GM19328 (cell line): ENCODE results near the gene ABLIM1.

Experiments
- ATAC-seq: cut with Tn5 transposase; IDR thresholded peaks from one replicate; pipeline ENCODE4 v1.9.1; 2021; ENCODE audit warnings: mild to moderate bottlenecking, moderate library complexity; ENCODE audit not compliant: unreplicated experiment

The ABLIM1 gene

GRCh38 chr10:114648368-114648767, 9.7 kb downstream of the ABLIM1 start:
- ATAC-seq = no peak

GRCh38 chr10:114647545-114648138, 10.4 kb downstream of the ABLIM1 start:
- no peak for ATAC-seq

GRCh38 chr10:114646426-114646825, 11.6 kb downstream of the ABLIM1 start:
- ATAC-seq = no peak

GRCh38 chr10:114645706-114646105, 12.4 kb downstream of the ABLIM1 start:
- ATAC-seq = no peak

GRCh38 chr10:114643158-114643557, 14.9 kb downstream of the ABLIM1 start:
- ATAC-seq = no peak

- ATAC-seq = no peak
Observed at GRCh38 chr10:114642729-114643128, 15.3 kb downstream of the ABLIM1 start.

GRCh38 chr10:114638821-114639625, 19.1 kb downstream of the ABLIM1 start:
- ATAC-seq = no peak

- no peak for ATAC-seq
Observed at GRCh38 chr10:114635797-114636550, 22.1 kb downstream of the ABLIM1 start.

- ATAC-seq = no peak
Observed at GRCh38 chr10:114635101-114635500, 23.0 kb downstream of the ABLIM1 start.

GRCh38 chr10:114634609-114634979, 23.5 kb downstream of the ABLIM1 start:
- ATAC-seq = no peak

- ATAC-seq = no peak
Observed at GRCh38 chr10:114632869-114633715, 25.0 kb downstream of the ABLIM1 start.

- peak; percentile 52 for ATAC-seq
Observed at GRCh38 chr10:114631666-114632417, 26.2 kb downstream of the ABLIM1 start.

GRCh38 chr10:114631090-114631665, 26.9 kb downstream of the ABLIM1 start:
- ATAC-seq = no peak

GRCh38 chr10:114629824-114630730, 28.0 kb downstream of the ABLIM1 start:
- no peak for ATAC-seq

GRCh38 chr10:114629083-114629823, 28.8 kb downstream of the ABLIM1 start:
- no peak for ATAC-seq

- no peak for ATAC-seq
Observed at GRCh38 chr10:114628106-114628505, 30.0 kb downstream of the ABLIM1 start.

GRCh38 chr10:114626841-114627240, 31.2 kb downstream of the ABLIM1 start:
- ATAC-seq = no peak
